ENCODE results near the gene SMARCAL1.

- TF ChIP-seq TAF1 (IDR thresholded peaks at IDR 0.05; ENCODE audit: low read depth) (no peak), CTCF (IDR thresholded peaks at IDR 0.05; ENCODE audit: poor library complexity, severe bottlenecking) (no peak)
Measured at GRCh38 chr2:216463148-216463547, 50.9 kb downstream of the SMARCAL1 start.

Data from neural cell (in vitro differentiated cells).